ENCODE results near the gene ASB5.

Gene ASB5

GRCh38 chr4:176277162-176277904, 8.3 kb upstream of the ASB5 start:
- no peak for DNase-seq (ENCODE audit: low read depth)

GRCh38 chr4:176276710-176277109, 7.7 kb upstream of the ASB5 start:
- DNase-seq (ENCODE audit: low read depth): no peak

GRCh38 chr4:176274441-176274840, 5.4 kb upstream of the ASB5 start:
- DNase-seq (ENCODE audit: low read depth): no peak

GRCh38 chr4:176273736-176274135, 4.7 kb upstream of the ASB5 start:
- no peak for DNase-seq (ENCODE audit: low read depth)

- no peak for DNase-seq (ENCODE audit: low read depth)
These were observed 3.8 kb upstream of the ASB5 start for GRCh38 chr4:176272799-176273198.

- no peak for DNase-seq (ENCODE audit: low read depth)
These were observed 2.7 kb upstream of the ASB5 start for GRCh38 chr4:176271749-176272148.

- DNase-seq (ENCODE audit: low read depth): no peak
These were observed 1.6 kb upstream of the ASB5 start for GRCh38 chr4:176270669-176271068.

- DNase-seq (ENCODE audit: low read depth): no peak
These were observed 3.0 kb downstream of the ASB5 start for GRCh38 chr4:176266026-176266425.

- no peak for DNase-seq (ENCODE audit: low read depth)
These were observed 6.8 kb downstream of the ASB5 start for GRCh38 chr4:176262243-176262642.

- no peak for DNase-seq (ENCODE audit: low read depth)
These were observed 7.5 kb downstream of the ASB5 start for GRCh38 chr4:176261481-176261880.

GRCh38 chr4:176261018-176261417, 8.0 kb downstream of the ASB5 start:
- no peak for DNase-seq (ENCODE audit: low read depth)

- no peak for DNase-seq (ENCODE audit: low read depth)
These were observed 9.5 kb downstream of the ASB5 start for GRCh38 chr4:176259330-176260090.

- no peak for DNase-seq (ENCODE audit: low read depth)
These were observed 10.9 kb downstream of the ASB5 start for GRCh38 chr4:176258135-176258534.

- DNase-seq (ENCODE audit: low read depth): no peak
These were observed 12.1 kb downstream of the ASB5 start for GRCh38 chr4:176256921-176257320.

GRCh38 chr4:176242764-176243347, 26.2 kb downstream of the ASB5 start:
- no peak for DNase-seq (ENCODE audit: low read depth)

GRCh38 chr4:176241703-176242102, 27.3 kb downstream of the ASB5 start:
- DNase-seq (ENCODE audit: low read depth): no peak

GRCh38 chr4:176238826-176239225, 30.2 kb downstream of the ASB5 start:
- no peak for DNase-seq (ENCODE audit: low read depth)

- DNase-seq (ENCODE audit: low read depth): no peak
These were observed 30.8 kb downstream of the ASB5 start for GRCh38 chr4:176238157-176238610.

- DNase-seq (ENCODE audit: low read depth): no peak
These were observed 32.1 kb downstream of the ASB5 start for GRCh38 chr4:176236946-176237345.

GRCh38 chr4:176230836-176231235, 38.2 kb downstream of the ASB5 start:
- no peak for DNase-seq (ENCODE audit: low read depth)

GRCh38 chr4:176229645-176230044, 39.4 kb downstream of the ASB5 start:
- no peak for DNase-seq (ENCODE audit: low read depth)

GRCh38 chr4:176226736-176227135, 42.3 kb downstream of the ASB5 start:
- DNase-seq (ENCODE audit: low read depth): no peak

- DNase-seq (ENCODE audit: low read depth): no peak
These were observed 45.5 kb downstream of the ASB5 start for GRCh38 chr4:176223561-176223960.

Data from activated T-cell treated with anti-CD3 and anti-CD28 coated beads for 1 hour (primary cell).